K562 (cell line): ENCODE data around the gene TSPYL4. TPM values are rescaled to one million over a fixed set of nuclear protein-coding genes. Genes with fewer than 3 reads are reported as not detected.

Experiments
- ARID2 ChIP-seq: fragments of 450-650 bp; IDR thresholded peaks from 2 replicates; pipeline ENCODE4 v1.6.1; 2017; ENCODE audit warnings: antibody characterized with exemption, mild to moderate bottlenecking
- CBX2 ChIP-seq: fragments of 200-600 bp; sonication (generic); IDR thresholded peaks from one replicate; pipeline ENCODE4 v1.6.1; 2012; ENCODE audit warnings: mild to moderate bottlenecking, low read length, inconsistent platforms; ENCODE audit not compliant: insufficient read depth, poor library complexity, severe bottlenecking
- GTF2A2 ChIP-seq: IDR thresholded peaks from 2 replicates; pipeline ENCODE4 v1.6.1; 2016; ENCODE audit warnings: mild to moderate bottlenecking, missing genetic modification characterization, missing compliant biosample characterization
- NEUROD1 ChIP-seq: fragments of 150-350 bp; IDR thresholded peaks from 2 replicates; pipeline ENCODE4 v1.6.1; 2014; ENCODE audit warnings: borderline replicate concordance, low read length, low read depth; ENCODE audit not compliant: partially characterized antibody
- polyA plus RNA-seq, 8 experiments: library from polyadenylated mRNA; depleted of rRNA in 4 of 8; stranded (reverse) in 5 of 8; unstranded in 3 of 8; fragments of >200 nt; fragmentation: Nextera tagmentation in 2 of 8; fragmentation: Illumina TruSeq in 1 of 8; extraction: Ambion mirVana in 2 of 8; extraction: Trizol in 1 of 8; gene quantifications; 2 replicates each; pipeline versions ENCODE4 v1.2.1 to v1.2.3, GENCODE V29; 2011 to 2014; ENCODE audit warnings: inconsistent platforms in 1 of 8, missing spikeins in 1 of 8
- total RNA-seq, 7 experiments: library from RNA; depleted of rRNA in 6 of 7; stranded (reverse); fragments of >200 nt in 6 of 7; fragmentation: Illumina TruSeq in 2 of 7; extraction: Trizol in 2 of 7; gene quantifications; 2 replicates each; pipeline versions ENCODE4 v1.2.1 to v1.2.3, GENCODE V29; 2011 to 2021; ENCODE audit warnings: low replicate concordance in 1 of 7
- TF ChIP-seq, protein P1 (sequence below), 2 experiments: fragments of 450-650 bp; IDR thresholded peaks; 2 replicates each; pipeline ENCODE4 v1.6.1; 2018; ENCODE audit warnings: mild to moderate bottlenecking in 2 of 2, low read depth in 1 of 2; ENCODE audit not compliant: partially characterized antibody in 2 of 2
- TF ChIP-seq, protein P2 (sequence below): sonication (generic); formaldehyde crosslinking; IDR thresholded peaks from 2 replicates; pipeline ENCODE4 v1.8.1; 2023; ENCODE audit warnings: missing genetic modification reagents, mild to moderate bottlenecking, borderline replicate concordance
- TF ChIP-seq, protein P3 (sequence below): sonication (generic); formaldehyde crosslinking; IDR thresholded peaks from 2 replicates; pipeline ENCODE4 v1.8.0; 2022; ENCODE audit warnings: mild to moderate bottlenecking, missing genetic modification reagents, borderline replicate concordance

Gene TSPYL4
- total and polyA plus RNA-seq, 9 of the 15 experiments (the other 6 are each of a cell fraction or from before 2014, with no cell fraction given), result 0.69 to 18.0 (median 9.1) TPM

- TF ChIP-seq NEUROD1 (no peak), CBX2 (no peak), ARID2 (no peak), GTF2A2 (tag) (no peak)
- TF ChIP-seq, protein P1, sequence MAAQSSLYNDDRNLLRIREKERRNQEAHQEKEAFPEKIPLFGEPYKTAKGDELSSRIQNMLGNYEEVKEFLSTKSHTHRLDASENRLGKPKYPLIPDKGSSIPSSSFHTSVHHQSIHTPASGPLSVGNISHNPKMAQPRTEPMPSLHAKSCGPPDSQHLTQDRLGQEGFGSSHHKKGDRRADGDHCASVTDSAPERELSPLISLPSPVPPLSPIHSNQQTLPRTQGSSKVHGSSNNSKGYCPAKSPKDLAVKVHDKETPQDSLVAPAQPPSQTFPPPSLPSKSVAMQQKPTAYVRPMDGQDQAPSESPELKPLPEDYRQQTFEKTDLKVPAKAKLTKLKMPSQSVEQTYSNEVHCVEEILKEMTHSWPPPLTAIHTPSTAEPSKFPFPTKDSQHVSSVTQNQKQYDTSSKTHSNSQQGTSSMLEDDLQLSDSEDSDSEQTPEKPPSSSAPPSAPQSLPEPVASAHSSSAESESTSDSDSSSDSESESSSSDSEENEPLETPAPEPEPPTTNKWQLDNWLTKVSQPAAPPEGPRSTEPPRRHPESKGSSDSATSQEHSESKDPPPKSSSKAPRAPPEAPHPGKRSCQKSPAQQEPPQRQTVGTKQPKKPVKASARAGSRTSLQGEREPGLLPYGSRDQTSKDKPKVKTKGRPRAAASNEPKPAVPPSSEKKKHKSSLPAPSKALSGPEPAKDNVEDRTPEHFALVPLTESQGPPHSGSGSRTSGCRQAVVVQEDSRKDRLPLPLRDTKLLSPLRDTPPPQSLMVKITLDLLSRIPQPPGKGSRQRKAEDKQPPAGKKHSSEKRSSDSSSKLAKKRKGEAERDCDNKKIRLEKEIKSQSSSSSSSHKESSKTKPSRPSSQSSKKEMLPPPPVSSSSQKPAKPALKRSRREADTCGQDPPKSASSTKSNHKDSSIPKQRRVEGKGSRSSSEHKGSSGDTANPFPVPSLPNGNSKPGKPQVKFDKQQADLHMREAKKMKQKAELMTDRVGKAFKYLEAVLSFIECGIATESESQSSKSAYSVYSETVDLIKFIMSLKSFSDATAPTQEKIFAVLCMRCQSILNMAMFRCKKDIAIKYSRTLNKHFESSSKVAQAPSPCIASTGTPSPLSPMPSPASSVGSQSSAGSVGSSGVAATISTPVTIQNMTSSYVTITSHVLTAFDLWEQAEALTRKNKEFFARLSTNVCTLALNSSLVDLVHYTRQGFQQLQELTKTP (IDR thresholded peaks at IDR 0.05; ENCODE audit: low read depth in 1 of 2, partially characterized antibody in 2 of 2), result no peak
- TF ChIP-seq, protein P2, sequence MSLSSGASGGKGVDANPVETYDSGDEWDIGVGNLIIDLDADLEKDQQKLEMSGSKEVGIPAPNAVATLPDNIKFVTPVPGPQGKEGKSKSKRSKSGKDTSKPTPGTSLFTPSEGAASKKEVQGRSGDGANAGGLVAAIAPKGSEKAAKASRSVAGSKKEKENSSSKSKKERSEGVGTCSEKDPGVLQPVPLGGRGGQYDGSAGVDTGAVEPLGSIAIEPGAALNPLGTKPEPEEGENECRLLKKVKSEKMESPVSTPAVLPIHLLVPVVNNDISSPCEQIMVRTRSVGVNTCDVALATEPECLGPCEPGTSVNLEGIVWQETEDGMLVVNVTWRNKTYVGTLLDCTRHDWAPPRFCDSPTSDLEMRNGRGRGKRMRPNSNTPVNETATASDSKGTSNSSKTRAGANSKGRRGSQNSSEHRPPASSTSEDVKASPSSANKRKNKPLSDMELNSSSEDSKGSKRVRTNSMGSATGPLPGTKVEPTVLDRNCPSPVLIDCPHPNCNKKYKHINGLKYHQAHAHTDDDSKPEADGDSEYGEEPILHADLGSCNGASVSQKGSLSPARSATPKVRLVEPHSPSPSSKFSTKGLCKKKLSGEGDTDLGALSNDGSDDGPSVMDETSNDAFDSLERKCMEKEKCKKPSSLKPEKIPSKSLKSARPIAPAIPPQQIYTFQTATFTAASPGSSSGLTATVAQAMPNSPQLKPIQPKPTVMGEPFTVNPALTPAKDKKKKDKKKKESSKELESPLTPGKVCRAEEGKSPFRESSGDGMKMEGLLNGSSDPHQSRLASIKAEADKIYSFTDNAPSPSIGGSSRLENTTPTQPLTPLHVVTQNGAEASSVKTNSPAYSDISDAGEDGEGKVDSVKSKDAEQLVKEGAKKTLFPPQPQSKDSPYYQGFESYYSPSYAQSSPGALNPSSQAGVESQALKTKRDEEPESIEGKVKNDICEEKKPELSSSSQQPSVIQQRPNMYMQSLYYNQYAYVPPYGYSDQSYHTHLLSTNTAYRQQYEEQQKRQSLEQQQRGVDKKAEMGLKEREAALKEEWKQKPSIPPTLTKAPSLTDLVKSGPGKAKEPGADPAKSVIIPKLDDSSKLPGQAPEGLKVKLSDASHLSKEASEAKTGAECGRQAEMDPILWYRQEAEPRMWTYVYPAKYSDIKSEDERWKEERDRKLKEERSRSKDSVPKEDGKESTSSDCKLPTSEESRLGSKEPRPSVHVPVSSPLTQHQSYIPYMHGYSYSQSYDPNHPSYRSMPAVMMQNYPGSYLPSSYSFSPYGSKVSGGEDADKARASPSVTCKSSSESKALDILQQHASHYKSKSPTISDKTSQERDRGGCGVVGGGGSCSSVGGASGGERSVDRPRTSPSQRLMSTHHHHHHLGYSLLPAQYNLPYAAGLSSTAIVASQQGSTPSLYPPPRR, result no peak
- TF ChIP-seq, protein P3, sequence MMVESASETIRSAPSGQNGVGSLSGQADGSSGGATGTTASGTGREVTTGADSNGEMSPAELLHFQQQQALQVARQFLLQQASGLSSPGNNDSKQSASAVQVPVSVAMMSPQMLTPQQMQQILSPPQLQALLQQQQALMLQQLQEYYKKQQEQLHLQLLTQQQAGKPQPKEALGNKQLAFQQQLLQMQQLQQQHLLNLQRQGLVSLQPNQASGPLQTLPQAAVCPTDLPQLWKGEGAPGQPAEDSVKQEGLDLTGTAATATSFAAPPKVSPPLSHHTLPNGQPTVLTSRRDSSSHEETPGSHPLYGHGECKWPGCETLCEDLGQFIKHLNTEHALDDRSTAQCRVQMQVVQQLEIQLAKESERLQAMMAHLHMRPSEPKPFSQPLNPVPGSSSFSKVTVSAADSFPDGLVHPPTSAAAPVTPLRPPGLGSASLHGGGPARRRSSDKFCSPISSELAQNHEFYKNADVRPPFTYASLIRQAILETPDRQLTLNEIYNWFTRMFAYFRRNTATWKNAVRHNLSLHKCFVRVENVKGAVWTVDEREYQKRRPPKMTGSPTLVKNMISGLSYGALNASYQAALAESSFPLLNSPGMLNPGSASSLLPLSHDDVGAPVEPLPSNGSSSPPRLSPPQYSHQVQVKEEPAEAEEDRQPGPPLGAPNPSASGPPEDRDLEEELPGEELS (CRISPR knock-in tag), result no peak
These were observed 52.3 kb downstream of the TSPYL4 start (continued) for GRCh38 chr6:116201538-116201937.
